Sciatic nerve (tissue), 2 donors: ENCODE results near the gene GRIK4. TPM values are rescaled to one million over a fixed set of nuclear protein-coding genes. Genes with fewer than 3 reads are reported as not detected.
A peak's percentile ranks its signal among the peaks of the same experiment; 100 is the strongest.

ENCODE experiments used
- ATAC-seq: fragments of 200-7000 bp; cut with Tn5 transposase; one replicate; pipeline ENCODE4 v1.9.1; 2020; ENCODE audit warnings: mild to moderate bottlenecking, moderate library complexity
- DNase-seq: peaks from one replicate; pipeline ENCODE4 v3.0.0-alpha.2; 2020; ENCODE audit warnings: low spot score
- intact Hi-C: fragments of 100-400 bp; cut with DNase I; formaldehyde crosslinking; loops from one replicate; pipeline ENCODE4 v1.14.2; 2022
- total RNA-seq: library from RNA; stranded (reverse); fragmentation: NEBNext Ultra II Directional; extraction: Animal tissue kit (Norgen Biotek cat#: 25700); gene quantifications from one replicate; pipeline ENCODE4 v1.2.1, GENCODE V29; 2021
- donor health status: DM: no; HTN: no; CAD: no.
- donor health status: DM: no; HTN: no; CAD: no.

The GRIK4 gene
- total RNA-seq, 1 donor from 2014 or later: 0.27 TPM

- peak; percentile 92 for ATAC-seq
- DNase-seq: peak; percentile 84
- intact Hi-C loops: loop anchor here (5.0 kb wide), 1 partner anchor 440 kb away; the partner anchor contains the start of gene GRIK4
These were observed 441.2 kb downstream of the GRIK4 start for GRCh38 chr11:120952461-120953434.

GRCh38 chr11:120954381-120954780 is 442.8 kb downstream of the GRIK4 start:
- intact Hi-C loops: loop anchor here (5.0 kb wide), 1 partner anchor 442 kb away; the partner anchor contains the start of gene GRIK4
- ATAC-seq (no peak), DNase-seq (no peak)

- intact Hi-C loops: no loop called here
- ATAC-seq: no peak
These were observed 445.4 kb downstream of the GRIK4 start for GRCh38 chr11:120956710-120957495.

DNA sequence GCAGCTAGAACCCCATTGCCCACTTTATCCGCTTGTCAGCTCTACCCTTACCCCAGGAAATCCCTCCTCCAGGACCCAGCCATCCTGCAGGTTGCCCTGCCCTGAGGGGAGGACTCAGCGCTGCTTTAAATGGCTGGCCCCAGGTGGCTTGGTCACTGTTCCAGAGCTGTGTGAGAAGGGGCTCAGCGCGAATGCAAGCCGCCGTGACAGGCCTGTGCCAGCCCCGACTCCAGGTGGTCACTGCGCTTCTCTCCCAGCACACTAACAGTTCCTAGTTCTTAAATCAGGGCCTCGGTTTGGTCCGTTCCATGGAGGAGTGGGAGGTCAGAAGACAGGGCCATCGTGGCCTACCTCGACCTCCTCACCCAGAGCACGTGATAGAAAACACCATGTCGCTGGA is 446.6 kb downstream of the GRIK4 start:
- ATAC-seq (no peak), DNase-seq (no peak)
- intact Hi-C loops: no loop called here

More at GRCh38 chr11:120956710-120957495, 445.4 kb downstream of the GRIK4 start:
- DNase-seq: no peak

DNA sequence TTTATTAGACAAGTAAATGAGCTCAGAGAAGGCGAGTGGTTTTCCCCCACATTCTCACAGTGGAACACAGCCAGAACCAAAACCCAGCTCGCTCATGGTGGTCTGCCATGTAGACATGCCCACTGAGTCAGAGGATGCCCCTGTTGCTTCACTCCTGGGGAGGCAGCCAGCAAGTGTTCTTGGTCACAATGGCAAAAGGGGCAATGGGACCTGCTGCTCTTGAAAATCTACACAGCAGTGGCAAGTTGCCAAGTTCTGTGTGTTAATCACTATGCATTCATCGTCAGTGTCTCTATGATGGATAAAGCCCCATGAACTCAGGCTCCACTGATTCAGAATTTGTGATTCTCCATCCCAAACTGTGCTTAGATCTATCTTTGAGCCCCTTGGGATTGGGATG is 447.6 kb downstream of the GRIK4 start:
- ATAC-seq: no peak
- no peak for DNase-seq
- intact Hi-C loops: no loop called here

- ATAC-seq: no peak
- DNase-seq: no peak
- intact Hi-C loops: no loop called here
These were observed 453.3 kb downstream of the GRIK4 start for GRCh38 chr11:120964857-120965256.

DNA sequence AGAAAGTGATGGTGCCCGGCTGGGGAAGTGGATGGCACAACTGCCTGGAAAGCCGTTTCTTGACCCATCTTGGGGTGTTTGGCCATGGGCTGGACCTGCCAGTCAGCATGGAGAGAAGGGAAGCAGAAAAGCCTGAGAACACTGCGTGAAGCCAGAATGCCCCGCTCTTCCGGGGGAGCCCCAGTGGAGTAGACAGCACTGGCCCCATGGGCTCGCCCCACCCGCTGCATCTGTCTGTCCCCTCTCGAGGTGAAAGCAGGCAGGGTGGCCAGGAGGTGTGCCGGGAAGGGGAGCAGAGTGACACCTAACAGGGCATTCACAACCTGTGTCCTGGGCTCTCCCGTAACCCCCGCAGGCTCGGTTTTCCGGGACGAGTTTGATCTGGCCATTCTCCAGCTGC is 455.3 kb downstream of the GRIK4 start:
- intact Hi-C loops: no loop called here
- ATAC-seq (no peak), DNase-seq (no peak)

DNA sequence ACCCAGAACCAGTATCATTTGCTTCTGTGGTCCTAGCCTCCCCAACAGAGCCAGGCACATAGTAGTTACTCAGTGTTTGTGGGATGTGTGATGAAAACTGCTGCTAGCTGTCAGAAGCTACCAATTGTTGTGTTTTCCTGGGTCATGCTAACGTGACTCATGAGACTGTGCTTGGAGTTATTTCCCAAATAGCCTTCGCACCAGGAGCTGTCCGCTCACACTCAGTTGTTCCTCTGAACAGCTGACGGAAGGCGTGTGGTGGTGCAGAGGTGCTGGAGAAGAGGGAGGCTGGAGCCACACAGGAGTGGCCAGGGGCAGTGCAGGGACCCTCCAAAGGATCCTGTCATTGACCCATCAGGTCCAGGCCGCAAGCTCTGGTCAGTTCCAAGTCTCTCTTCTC is 458.4 kb downstream of the GRIK4 start:
- intact Hi-C loops: no loop called here
- no peak for DNase-seq
- no peak for ATAC-seq

GRCh38 chr11:120971825-120972224 is 460.3 kb downstream of the GRIK4 start:
- DNase-seq: no peak
- intact Hi-C loops: no loop called here
- no peak for ATAC-seq

GRCh38 chr11:120972621-120973020 is 461.1 kb downstream of the GRIK4 start:
- ATAC-seq: no peak
- intact Hi-C loops: no loop called here
- DNase-seq: no peak

GRCh38 chr11:120973501-120973900 is 462.0 kb downstream of the GRIK4 start:
- ATAC-seq (no peak), DNase-seq (no peak)
- intact Hi-C loops: no loop called here

- intact Hi-C loops: no loop called here
- ATAC-seq (no peak), DNase-seq (no peak)
These were observed 462.9 kb downstream of the GRIK4 start for GRCh38 chr11:120974466-120974865.

GRCh38 chr11:120974965-120975364 is 463.4 kb downstream of the GRIK4 start:
- intact Hi-C loops: no loop called here
- ATAC-seq (no peak), DNase-seq (no peak)

GRCh38 chr11:120977266-120978137 is 466.0 kb downstream of the GRIK4 start:
- intact Hi-C loops: no loop called here
- ATAC-seq: no peak
- no peak for DNase-seq

- ATAC-seq (no peak), DNase-seq (no peak)
- intact Hi-C loops: no loop called here
These were observed 467.2 kb downstream of the GRIK4 start for GRCh38 chr11:120978701-120979100.

GRCh38 chr11:120985718-120986569 is 474.4 kb downstream of the GRIK4 start:
- intact Hi-C loops: no loop called here
- DNase-seq: peak; percentile 63
- peak; percentile 81 for ATAC-seq

- ATAC-seq: no peak
- DNase-seq: no peak
- intact Hi-C loops: no loop called here
These were observed 477.1 kb downstream of the GRIK4 start for GRCh38 chr11:120988603-120989002.
